C4-2B (cell line): Measurements from ENCODE around the gene RGPD4.
"Not testable (repeated sequence)": the region's sequence is repeated elsewhere in the genome, so short reads cannot be mapped to it uniquely, and the experiment has no call there.

Source experiments
- H3K27ac ChIP-seq: fragments of 450-650 bp; 2 replicates; pipeline ENCODE4 v1.5.1; 2017
- CTCF ChIP-seq: fragments of 450-650 bp; conservative IDR thresholded peaks from 2 replicates; pipeline ENCODE4 v1.5.1; 2017; ENCODE audit warnings: mild to moderate bottlenecking
- ZFX ChIP-seq: fragments of 450-650 bp; IDR thresholded peaks from 2 replicates; pipeline ENCODE4 v1.6.1; 2017

Gene RGPD4

GRCh38 chr2:107826749-107827148 lies at the start of gene RGPD4:
Gene RGPD4 (plus strand): TSS chr2:107826892. CDS start chr2:107827014, 122 bp downstream.
- not testable (repeated sequence) for H3K27ac ChIP-seq

DNA sequence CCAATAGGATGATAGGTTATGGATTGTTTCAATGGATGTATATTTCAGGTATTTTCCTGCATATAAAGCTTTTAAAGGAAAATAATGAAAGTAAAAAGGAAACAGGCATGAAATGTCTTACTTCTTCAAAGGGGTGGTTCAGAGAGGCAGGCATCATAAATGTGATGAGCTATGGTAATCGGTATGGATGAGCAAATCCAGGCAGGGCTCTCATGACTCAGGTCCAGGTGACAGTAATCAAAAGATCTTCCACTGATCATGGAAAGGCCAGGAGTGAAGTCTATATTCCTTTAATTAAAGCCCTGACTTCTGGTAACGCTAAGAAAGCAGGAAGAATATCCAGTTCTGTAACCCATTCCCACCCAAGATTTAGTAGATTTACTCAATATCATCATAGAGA lies 48.7 kb upstream of the RGPD4 start:
- H3K27ac ChIP-seq: no peak overlapping the region
- TF ChIP-seq CTCF (no peak), ZFX (no peak)

DNA sequence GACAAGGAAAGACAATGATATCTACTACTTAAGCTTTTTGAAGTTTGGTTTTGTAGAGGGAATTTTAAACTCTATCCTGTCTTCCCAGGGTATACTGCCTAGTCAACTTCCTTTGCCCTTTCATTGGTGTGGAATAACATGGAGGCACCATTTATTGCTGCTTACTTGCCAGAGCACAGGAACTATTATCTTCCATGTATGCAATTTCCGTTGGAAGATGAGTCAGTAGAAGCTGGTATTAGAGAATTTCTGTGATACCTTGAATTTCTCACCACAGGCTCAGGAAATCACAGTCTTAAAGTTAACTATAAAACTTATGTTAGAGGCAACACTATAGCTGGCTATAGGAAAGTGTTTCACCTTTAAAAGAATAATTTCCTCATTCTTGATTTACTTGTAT lies 40.9 kb upstream of the RGPD4 start:
- H3K27ac ChIP-seq: no peak overlapping the region
- no peak for TF ChIP-seq CTCF
- no peak for TF ChIP-seq ZFX

DNA sequence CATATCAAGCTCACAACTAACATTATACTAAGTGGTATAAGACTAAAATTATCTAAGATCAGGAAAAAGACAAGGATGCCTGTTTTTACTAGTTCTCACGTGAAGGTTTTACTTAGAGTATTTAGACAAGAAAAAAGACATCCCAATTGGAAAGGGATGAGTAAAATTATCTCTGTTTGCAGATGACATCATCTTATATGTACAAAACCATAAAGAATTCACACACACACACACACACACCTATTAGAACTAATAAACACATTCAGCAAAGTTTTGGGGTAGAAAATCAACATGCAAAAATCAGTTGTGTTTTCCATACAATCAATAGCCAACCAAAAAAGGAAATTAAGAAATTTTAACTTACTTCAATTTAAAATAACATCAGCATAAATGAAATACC lies 35.9 kb upstream of the RGPD4 start:
- H3K27ac ChIP-seq: no peak overlapping the region
- no peak for TF ChIP-seq ZFX
- no peak for TF ChIP-seq CTCF

DNA sequence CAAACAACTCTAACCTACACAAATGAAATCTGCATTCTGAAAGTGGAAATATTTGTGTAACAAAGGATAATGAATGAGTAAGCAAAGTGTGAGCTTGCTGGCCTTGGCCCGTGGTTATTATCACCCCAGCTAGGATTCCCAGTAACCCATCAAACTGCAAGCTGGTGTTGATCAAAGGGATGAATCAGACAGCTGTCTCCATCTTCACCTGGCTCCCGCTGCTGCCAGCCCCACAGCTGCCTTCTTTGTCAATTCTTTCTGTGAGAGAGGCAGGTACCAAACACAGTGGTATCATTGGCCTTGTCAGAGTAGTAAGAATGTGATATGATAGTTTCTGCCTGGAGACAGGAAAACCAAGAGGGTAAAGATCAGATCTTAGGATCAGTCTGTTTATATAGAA lies 25.2 kb upstream of the RGPD4 start:
- TF ChIP-seq ZFX: no peak
- H3K27ac ChIP-seq: no peak overlapping the region

DNA sequence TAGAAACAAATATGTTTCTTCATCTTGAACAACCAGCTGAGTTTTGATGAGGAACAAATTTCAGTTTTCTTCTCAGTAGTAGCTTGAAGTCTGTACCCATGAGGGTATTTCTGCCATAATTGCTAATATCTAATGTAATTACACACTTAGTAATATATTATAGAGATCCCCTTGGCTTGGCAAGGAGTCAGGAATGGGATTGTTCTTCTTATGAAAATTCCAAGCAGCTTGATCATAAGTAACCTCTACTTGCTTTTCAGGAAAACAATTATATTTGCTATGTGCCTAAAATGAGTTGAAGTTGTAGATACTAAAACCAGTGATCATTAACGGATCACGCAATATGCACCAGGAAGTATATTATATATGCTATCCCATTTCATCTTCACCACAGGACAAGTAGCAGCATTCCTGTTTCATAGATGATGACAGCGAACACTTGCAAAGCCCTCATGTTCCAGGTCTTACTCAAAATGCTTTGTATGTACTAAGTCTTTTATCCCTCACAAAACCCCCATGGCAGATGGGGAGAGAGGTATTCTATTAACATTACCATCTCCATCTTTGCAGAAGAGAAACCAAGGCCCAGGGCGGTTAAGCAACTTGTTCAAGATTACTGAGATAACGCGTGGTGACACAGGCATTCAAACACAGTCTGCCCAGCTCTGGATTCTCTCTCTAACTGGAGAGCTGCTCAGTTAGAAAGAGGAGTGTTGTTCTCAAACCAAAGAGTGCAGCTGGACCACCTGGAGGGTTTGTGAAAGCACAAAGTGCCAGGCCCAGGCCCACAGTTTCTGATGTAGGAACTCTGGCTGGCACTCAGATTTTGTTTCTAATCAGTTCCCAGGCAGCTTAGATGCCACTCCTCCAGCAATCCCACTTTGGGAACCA lies 21.8 kb upstream of the RGPD4 start:
- no peak for TF ChIP-seq CTCF
- no peak for TF ChIP-seq ZFX
- H3K27ac ChIP-seq: no peak overlapping the region

DNA sequence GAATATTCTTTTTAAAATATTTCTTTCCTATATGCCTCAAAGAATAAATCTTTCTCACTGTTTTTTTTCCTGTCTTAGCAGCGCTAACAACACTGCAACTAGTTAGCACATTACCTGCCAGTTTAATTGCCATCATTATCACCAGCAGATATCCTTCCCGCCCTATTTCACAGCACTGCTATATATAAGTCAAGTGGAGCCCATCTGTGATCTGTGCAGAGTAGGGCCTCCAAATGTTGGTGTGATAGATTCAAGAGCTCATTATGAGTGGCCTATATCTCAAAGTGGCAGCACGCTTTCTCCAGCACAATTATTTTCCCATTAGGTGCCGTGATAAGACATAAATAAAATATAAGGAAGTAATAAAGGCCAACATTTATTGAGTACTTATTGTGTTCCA lies 19.8 kb upstream of the RGPD4 start:
- no peak overlapping the region for H3K27ac ChIP-seq
- TF ChIP-seq ZFX (no peak), CTCF (no peak)

GRCh38 chr2:107807988-107808387 lies 18.7 kb upstream of the RGPD4 start:
- TF ChIP-seq ZFX: no peak
- no peak for TF ChIP-seq CTCF
- peak overlapping the region; percentile 47 for H3K27ac ChIP-seq
